Tibial nerve (tissue), 4 donors: Measurements from ENCODE around the gene NFATC3. TPM values are rescaled to one million over a fixed set of nuclear protein-coding genes. Genes with fewer than 3 reads are reported as not detected.
"Not testable (repeated sequence)": the region's sequence is repeated elsewhere in the genome, so short reads cannot be mapped to it uniquely, and the experiment has no call there.

ENCODE experiments used
- DNase-seq, 2 donors: peaks; one replicate each; pipeline ENCODE4 v3.0.0-alpha.2; 2019; ENCODE audit warnings: low spot score in 2 of 2
- H3K27ac ChIP-seq, 4 donors: fragments of 200-600 bp; sonication (generic) in 3 of 4; one replicate each; pipeline ENCODE4 v1.5.1; 2017 to 2019; ENCODE audit warnings: mild to moderate bottlenecking in 1 of 4
- H3K27me3 ChIP-seq, 2 donors: fragments of 200-600 bp; sonication (generic) in 1 of 2; one replicate each; pipeline versions ENCODE4 v1.5.1 to v1.6.0; 2017 to 2019
- H3K36me3 ChIP-seq, 3 donors: fragments of 200-600 bp; sonication (generic); one replicate each; pipeline ENCODE4 v1.5.1; 2018 to 2019
- H3K4me1 ChIP-seq, 4 donors: fragments of 200-600 bp; sonication (generic) in 3 of 4; one replicate each; pipeline ENCODE4 v1.5.1; 2017 to 2019
- H3K4me3 ChIP-seq, 4 donors: fragments of 200-600 bp; sonication (generic) in 3 of 4; one replicate each; pipeline ENCODE4 v1.5.1; 2017 to 2019; ENCODE audit warnings: mild to moderate bottlenecking in 1 of 4, moderate library complexity in 1 of 4
- H3K9me3 ChIP-seq, 4 donors: fragments of 200-600 bp; sonication (generic) in 3 of 4; one replicate each; pipeline ENCODE4 v1.5.1; 2017 to 2019
- EP300 ChIP-seq, 2 donors: sonication (generic); formaldehyde crosslinking; IDR thresholded peaks; one replicate each; pipeline ENCODE4 v1.6.1; 2017; ENCODE audit warnings: antibody characterized with exemption in 2 of 2, mild to moderate bottlenecking in 1 of 2
- POLR2A ChIP-seq, 2 donors: fragments of 450-650 bp; IDR thresholded peaks; one replicate each; pipeline ENCODE4 v1.6.1; 2017; ENCODE audit warnings: antibody characterized with exemption in 2 of 2, mild to moderate bottlenecking in 2 of 2, moderate library complexity in 2 of 2
- WGBS, 2 donors: methylation state at CpG; one replicate each; pipeline ENCODE4 v1.1.5; 2018; 5-methylcytosine and 5-hydroxymethylcytosine counted together
- total RNA-seq, 4 donors: library from RNA; depleted of rRNA; stranded (reverse); fragments of >200 nt; gene quantifications; one replicate each; pipeline ENCODE4 v1.1.0, GENCODE V29; 2016
- TF ChIP-seq, protein P1 (sequence below), 5 experiments: fragments of 200-600 bp in 3 of 5; fragments of 450-650 bp in 2 of 5; sonication (generic) in 3 of 5; IDR thresholded peaks; one replicate each; pipeline ENCODE4 v1.5.1; 2016 to 2019; ENCODE audit warnings: antibody characterized with exemption in 5 of 5, mild to moderate bottlenecking in 3 of 5, moderate library complexity in 2 of 5

The NFATC3 gene
- total RNA-seq, 4 donors from 2014 or later = 81.4 to 105 (median 97.1) TPM

- peaks cover 0 to 20% (median 0%) of the 10 kb centered on the region in 4 donors for H3K4me1 ChIP-seq
- H3K4me3 ChIP-seq = no peak overlapping the region
- H3K36me3 ChIP-seq = no peaks in the 10 kb centered on the region
- no peaks in the 10 kb centered on the region for H3K9me3 ChIP-seq
- no peaks in the 10 kb centered on the region for H3K27me3 ChIP-seq
- DNase-seq = no peak
- 76 to 77% methylated on average over 3 of the region's 3 CpGs for WGBS, 2 donors
- no peak overlapping the region for H3K27ac ChIP-seq
- TF ChIP-seq POLR2A (IDR thresholded peaks at IDR 0.05) (no peak), EP300 (IDR thresholded peaks at IDR 0.05) (no peak)
- TF ChIP-seq, protein P1, sequence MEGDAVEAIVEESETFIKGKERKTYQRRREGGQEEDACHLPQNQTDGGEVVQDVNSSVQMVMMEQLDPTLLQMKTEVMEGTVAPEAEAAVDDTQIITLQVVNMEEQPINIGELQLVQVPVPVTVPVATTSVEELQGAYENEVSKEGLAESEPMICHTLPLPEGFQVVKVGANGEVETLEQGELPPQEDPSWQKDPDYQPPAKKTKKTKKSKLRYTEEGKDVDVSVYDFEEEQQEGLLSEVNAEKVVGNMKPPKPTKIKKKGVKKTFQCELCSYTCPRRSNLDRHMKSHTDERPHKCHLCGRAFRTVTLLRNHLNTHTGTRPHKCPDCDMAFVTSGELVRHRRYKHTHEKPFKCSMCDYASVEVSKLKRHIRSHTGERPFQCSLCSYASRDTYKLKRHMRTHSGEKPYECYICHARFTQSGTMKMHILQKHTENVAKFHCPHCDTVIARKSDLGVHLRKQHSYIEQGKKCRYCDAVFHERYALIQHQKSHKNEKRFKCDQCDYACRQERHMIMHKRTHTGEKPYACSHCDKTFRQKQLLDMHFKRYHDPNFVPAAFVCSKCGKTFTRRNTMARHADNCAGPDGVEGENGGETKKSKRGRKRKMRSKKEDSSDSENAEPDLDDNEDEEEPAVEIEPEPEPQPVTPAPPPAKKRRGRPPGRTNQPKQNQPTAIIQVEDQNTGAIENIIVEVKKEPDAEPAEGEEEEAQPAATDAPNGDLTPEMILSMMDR (IDR thresholded peaks at IDR 0.05) = no peak
These were observed 45.4 kb downstream of the NFATC3 start for GRCh38 chr16:68130520-68130919.

DNA sequence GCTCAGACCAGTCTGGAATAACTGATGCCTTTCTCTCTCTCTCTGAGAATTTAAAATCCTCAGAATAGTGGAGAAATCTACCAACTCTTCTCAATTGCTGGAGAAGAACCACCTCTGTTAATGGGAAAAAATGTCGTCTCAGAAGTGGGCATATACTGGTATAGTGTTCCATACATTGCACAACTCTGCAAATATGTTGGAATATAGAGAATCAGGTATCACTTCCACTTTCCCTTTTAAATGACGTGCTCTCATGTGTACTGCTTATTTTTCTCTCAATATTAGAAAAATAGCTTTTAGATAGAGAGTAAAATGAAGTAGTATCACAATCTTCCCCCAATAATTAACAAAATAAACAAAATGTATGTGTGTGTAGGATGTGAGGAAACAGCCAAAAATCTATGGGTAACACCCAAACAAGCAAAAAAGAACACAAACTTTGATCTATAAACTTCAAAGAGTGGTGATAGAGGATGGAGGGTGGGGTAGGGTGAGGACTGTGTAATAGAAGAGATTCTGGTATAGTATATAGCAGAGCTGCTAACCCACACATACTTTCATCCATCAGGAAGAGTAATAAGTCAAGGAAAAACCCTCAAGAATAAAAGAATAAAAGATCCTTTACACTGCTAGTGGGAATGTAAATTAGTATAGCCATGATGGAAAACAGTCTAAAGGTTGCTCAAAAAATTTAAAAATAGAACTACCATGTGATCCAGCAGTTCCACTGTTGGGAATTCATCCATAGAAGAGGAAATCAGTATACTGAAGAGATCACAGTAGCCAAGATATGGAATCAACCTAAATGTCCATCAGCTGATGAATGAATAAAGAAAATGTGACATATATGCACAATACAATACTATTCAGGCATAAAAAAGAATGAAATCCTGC is 46.9 kb downstream of the NFATC3 start:
- Histone ChIP-seq H3K27me3 (no peaks in the 10 kb centered on the region), H3K4me3 (no peak overlapping the region), H3K4me1 (peaks cover 0 to 20% (median 0%) of the 10 kb centered on the region in 4 donors), H3K36me3 (peaks cover 0 to 11% (median 0%) of the 10 kb centered on the region in 3 donors), H3K27ac (no peak overlapping the region), H3K9me3 (no peaks in the 10 kb centered on the region)
- WGBS, 2 donors = 85 to 90% methylated on average over 2 of the region's 2 CpGs
- TF ChIP-seq POLR2A (IDR thresholded peaks at IDR 0.05) = no peak
- TF ChIP-seq, protein P1 (IDR thresholded peaks at IDR 0.05) = no peak
- no peak for TF ChIP-seq EP300 (IDR thresholded peaks at IDR 0.05)
- DNase-seq = no peak

GRCh38 chr16:68133000-68133399 is 47.8 kb downstream of the NFATC3 start:
- WGBS, 2 donors = 92% methylated on average over 4 of the region's 4 CpGs
- not testable (repeated sequence) for H3K27me3 ChIP-seq, DNase-seq, H3K4me3 ChIP-seq, H3K27ac ChIP-seq, H3K9me3 ChIP-seq
- peaks cover 0 to 18% (median 0%) of the 10 kb centered on the region in 3 donors for H3K36me3 ChIP-seq
- peaks cover 0 to 20% (median 0%) of the 10 kb centered on the region in 4 donors for H3K4me1 ChIP-seq

DNA sequence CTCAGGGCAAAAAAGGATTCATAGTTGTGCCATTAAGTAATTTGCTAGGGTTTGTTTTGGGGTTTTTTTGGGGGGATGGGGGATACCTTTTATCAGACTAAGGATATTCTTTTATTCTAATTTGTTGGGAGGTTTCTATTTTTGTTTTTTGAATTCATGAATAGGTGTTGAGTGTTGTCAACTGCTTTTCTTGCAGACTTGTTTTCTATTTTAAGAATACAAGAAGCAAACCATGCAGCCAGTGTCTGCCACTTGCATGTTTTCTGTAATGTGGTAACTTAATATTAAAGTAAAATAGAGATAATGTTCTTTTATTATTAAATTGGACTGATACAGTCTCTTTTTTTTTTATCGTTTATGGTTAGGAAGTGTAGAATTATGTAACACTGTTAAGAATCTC is 49.5 kb downstream of the NFATC3 start:
- WGBS, 2 donors = 93 to 96% methylated on average over 1 of the region's 1 CpG
- DNase-seq = no peak
- TF ChIP-seq EP300 (IDR thresholded peaks at IDR 0.05) (no peak), POLR2A (IDR thresholded peaks at IDR 0.05) (no peak)
- TF ChIP-seq, protein P1 (IDR thresholded peaks at IDR 0.05) = no peak
- no peaks in the 10 kb centered on the region for H3K9me3 ChIP-seq
- no peaks in the 10 kb centered on the region for H3K27me3 ChIP-seq
- H3K4me3 ChIP-seq = no peak overlapping the region
- peaks cover 0 to 9% (median 0%) of the 10 kb centered on the region in 4 donors for H3K4me1 ChIP-seq
- no peak overlapping the region for H3K27ac ChIP-seq
- H3K36me3 ChIP-seq = peaks cover 0 to 27% (median 0%) of the 10 kb centered on the region in 3 donors

DNA sequence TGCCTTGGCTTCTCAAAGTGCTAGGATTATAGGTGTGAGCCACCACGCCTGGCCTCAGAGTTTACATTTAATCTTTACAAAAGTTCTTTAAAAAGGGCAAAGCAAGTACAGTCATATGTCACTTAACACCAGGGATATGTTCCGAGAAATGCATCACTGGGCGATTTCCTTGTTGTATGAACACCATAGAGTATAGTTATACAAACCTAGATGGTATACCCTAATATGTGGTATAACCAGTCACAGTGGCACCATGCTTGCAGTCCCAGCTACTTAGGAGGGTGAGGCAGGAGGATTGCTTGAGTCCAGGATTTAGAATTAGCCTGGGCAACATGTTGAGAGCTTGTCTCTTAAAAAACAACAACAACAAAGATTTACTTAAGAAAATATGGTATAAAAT is 51.3 kb downstream of the NFATC3 start:
- Histone ChIP-seq H3K4me3 (no peak overlapping the region), H3K27ac (no peak overlapping the region), H3K27me3 (no peaks in the 10 kb centered on the region), H3K36me3 (peaks cover 0 to 27% (median 0%) of the 10 kb centered on the region in 3 donors), H3K4me1 (peaks cover 0 to 9% (median 0%) of the 10 kb centered on the region in 4 donors), H3K9me3 (no peaks in the 10 kb centered on the region)
- WGBS, 2 donors = 95 to 96% methylated on average over 3 of the region's 3 CpGs
- DNase-seq = no peak
- TF ChIP-seq EP300 (IDR thresholded peaks at IDR 0.05) (no peak), POLR2A (IDR thresholded peaks at IDR 0.05) (no peak)
- TF ChIP-seq, protein P1 (IDR thresholded peaks at IDR 0.05) = no peak
